ENCODE results near the gene CENPF. TPM values are rescaled to one million over a fixed set of nuclear protein-coding genes. Genes with fewer than 3 reads are reported as not detected.
A peak's percentile ranks its signal among the peaks of the same experiment; 100 is the strongest.
"Not testable (repeated sequence)": the region's sequence is repeated elsewhere in the genome, so short reads cannot be mapped to it uniquely, and the experiment has no call there.

The CENPF gene
- total RNA-seq, 1 donor from 2014 or later = 1.4 TPM

DNA sequence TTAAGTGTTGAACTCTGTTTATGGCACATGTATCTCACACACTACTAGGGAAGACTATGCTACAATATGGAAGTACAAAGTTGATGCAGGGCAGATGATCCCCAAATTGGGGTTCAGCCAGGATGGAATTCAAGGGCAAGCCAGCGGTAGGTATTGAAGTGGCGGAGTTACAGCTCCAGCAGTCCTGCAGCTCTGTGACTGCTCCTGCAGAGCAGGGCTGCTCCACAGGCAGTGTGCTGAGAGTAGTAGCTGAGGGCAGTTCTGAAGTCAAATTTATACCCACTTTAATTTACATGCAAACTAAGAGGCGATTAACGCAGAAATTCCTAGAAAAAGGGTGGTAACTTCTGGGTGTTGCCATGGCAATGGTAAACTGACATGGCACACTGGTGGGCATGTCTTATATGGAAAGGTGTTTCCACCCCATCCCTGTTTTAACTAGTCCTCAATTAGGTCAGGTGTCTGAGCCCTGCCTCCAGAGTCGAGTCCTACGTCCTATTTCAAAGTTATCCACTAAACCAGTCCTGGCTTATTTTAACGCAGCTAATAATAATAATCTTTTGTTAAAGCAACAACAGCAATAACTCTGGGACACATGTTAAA, 20.6 kb upstream of the CENPF start:
- intact Hi-C loops (cut with DNase I) = loop anchor here (5.0 to 10.0 kb wide), 2 partner anchors 195 to 368 kb away; no protein-coding TSS in a partner anchor
- ATAC-seq (ENCODE audit: poor library complexity) (no peak), DNase-seq (no peak)

DNA sequence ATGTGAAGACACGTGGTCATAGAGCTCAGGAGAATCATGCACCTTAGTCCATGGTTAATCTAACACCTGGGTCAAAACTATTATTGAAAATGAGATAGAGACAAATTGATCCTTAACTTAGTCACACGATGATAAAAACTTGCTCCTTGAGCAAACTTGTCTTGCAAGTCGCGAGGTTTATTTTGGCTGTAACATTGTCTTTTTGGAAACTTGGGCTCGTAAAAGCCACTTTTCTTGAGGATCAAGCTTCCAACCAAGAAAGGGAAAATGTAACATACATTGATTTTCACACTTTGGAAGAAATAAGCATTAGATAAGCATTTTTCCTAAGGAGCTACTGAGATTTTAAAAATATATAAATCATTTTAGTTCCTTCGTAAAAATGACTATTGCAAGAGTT, 19.9 kb upstream of the CENPF start:
- intact Hi-C loops (cut with DNase I) = loop anchor here (5.0 to 10.0 kb wide), 2 partner anchors 196 to 368 kb away; no protein-coding TSS in a partner anchor
- DNase-seq = no peak
- ATAC-seq (ENCODE audit: poor library complexity) = no peak

DNA sequence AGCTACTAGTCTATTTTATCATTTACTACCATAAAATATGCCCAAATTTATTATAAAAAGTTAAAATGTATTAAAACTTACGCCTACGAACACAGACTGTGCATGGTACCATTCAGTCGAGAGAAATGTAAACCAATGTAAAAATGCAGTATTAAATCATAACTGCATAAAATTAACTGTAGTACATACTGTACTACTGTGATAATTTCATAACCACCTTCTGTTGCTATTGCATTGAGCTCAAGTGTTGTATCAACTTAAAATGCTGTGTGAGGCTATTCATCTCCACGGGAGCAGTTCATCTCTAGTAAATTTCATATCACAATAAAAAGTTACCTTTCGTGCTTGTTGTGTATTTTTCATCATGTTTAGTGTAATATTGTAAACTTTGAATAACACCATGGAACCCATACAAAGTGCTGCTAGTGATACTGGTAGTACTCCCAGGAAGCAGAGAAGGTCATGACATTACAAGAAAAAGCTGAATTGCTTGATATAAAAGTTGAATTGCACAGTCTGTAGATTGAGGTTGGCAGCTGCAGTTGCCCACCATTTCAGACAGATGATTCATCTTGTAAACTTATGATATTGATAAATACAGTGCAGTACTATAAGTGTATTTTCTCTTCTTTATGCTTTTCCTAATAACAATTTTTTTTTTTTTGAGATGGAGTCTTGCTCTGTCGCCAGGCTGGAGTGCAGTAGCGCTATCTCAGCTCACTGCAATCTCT, 19.0 kb upstream of the CENPF start:
- intact Hi-C loops (cut with DNase I) = loop anchor here (5.0 to 10.0 kb wide), 2 partner anchors 197 to 369 kb away; no protein-coding TSS in a partner anchor
- ATAC-seq (ENCODE audit: poor library complexity) = no peak
- DNase-seq = no peak

DNA sequence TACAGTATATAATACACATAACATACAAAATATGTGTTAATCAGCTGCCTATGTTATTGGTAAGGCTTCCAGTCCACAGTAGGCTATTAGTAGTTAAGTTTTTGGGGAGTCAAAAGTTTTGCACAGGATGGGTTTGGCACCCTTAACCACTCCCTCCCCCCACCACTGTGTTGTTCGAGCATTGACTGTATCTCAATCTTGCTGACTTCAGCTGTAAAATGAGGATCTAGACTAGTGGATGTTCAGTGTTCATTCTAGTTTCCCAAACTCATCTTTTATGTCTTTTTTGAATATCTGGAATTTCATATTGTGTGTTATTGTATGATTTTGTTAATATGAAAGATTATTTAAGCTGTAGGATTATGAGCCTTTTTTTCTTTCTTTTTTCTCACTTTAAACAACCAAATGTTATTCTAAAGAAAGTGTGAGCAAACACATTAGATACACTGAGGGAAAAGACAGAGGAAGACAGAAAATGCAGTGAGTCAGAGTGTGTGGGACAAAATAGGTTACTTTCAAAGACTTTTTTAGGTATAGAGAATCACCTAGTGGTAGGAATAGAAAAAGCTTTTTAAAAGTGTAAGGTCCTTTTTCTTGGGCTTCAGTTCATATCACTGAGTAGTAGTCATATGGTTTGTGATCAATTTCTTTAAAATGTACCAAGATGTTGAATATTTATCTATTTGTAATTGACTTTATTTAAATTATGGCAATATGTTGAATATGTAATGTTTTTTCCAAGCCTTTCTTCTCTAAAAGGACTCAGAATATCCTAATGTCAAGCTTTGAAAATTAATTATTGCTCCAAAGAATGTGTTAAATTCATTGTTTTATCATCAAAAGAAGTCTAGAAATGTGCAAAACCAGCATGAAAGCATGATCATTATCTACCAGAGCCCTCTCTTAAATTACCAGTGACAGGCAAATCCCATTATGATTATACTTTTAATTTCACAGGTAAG, 17.9 kb upstream of the CENPF start:
- DNase-seq = no peak
- peak; percentile 82 for ATAC-seq (ENCODE audit: poor library complexity)
- intact Hi-C loops (cut with DNase I) = loop anchor here (5.0 to 10.0 kb wide), 3 partner anchors 198 to 370 kb away; no protein-coding TSS in a partner anchor

DNA sequence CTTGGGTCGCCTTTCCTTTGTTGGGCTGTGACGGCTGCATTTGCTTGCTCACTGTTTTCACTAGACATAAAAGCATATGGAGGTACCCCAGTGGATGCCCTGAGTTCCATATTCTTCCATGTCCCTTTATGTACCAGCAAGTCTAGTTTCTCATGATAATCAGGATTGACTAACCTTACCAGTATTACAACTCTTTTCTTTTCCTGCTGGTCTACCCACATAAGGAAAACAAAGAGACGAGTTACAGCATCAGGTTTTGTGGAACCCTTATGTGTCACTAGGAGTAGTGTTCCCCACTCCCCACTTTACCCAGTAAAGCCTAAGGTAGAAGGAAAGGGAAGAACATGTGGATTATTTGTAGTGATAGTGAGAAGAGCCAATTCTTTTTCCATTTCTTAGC, 16.4 kb upstream of the CENPF start:
- ATAC-seq (ENCODE audit: poor library complexity) = no peak
- intact Hi-C loops (cut with DNase I) = loop anchor here (5.0 to 10.0 kb wide), 2 partner anchors 254 to 372 kb away; no protein-coding TSS in a partner anchor
- no peak for DNase-seq

DNA sequence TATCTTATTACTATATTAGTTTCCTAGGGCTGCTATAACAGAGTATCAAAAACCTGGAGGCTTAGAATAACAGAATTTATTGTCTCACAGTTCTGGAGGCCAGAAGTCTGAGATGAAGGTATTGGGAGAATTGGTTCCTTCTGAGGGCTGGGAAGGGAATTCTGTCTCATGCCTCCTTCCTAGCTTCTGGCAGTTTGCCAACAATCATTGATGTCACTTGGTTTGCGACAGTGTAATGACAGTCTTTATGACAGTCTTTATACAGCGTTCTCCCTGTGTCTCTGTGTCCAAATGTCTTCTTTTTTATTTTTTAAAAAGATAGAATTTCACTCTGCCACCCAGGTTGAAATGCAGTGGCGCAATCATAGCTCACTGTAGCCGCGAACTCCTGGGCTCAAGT, 15.8 kb upstream of the CENPF start:
- ATAC-seq (ENCODE audit: poor library complexity) (no peak), DNase-seq (no peak)
- intact Hi-C loops (cut with DNase I) = loop anchor here (5.0 to 10.0 kb wide), 2 partner anchors 255 to 372 kb away; no protein-coding TSS in a partner anchor

DNA sequence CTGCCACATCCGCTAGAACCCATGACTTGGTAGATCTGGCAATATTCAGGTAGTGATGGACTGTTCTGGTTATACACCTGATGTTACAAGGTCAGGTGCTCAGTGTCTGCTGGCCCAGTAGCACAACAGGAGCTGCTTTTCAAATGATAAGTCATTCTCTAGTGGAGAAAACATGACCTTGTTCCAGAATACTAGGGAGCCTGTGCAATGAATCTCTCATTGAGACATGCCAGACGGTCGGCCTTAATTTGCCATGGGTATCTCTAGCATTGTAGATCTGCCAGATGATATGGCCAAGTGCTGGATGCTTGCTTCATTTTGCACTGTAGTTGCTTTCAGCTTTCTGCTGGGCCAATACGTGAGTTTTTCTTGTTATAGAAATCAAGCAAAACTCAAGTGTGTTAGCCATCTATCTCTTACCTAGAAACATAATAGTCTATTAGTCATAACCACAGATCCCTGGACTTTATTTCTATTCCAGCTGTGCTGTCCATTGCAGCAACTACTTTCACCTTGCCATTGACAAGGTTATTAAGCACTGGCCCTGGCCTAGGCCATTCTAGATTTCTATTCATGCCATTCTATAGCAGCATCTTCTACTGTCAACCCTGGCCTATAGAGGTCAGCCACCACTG, 13.9 kb upstream of the CENPF start:
- intact Hi-C loops (cut with DNase I) = loop anchor here (5.0 to 10.0 kb wide), 2 partner anchors 257 to 374 kb away; no protein-coding TSS in a partner anchor
- ATAC-seq (ENCODE audit: poor library complexity) (no peak), DNase-seq (no peak)

DNA sequence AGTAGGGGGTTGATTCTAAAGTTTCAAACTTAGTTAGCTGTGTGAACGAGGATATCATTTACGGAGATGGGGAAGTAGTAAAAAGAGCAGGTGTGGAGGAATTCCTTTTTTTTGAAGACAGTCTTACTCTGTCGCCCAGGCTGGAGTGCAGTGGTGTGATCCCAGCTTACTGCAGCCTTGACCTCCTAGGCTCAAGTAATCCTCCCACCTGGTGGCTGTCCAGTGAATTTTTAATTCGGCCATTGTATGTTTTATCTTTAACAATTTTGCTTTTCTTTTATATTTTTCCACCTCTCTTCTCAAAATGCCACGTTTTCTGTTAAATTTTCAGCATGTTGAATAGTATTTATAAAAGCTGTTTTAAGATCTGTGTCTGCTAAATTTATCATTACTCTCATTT, 12.3 kb upstream of the CENPF start:
- no peak for DNase-seq
- intact Hi-C loops (cut with DNase I) = no loop called here
- ATAC-seq (ENCODE audit: poor library complexity) = no peak

DNA sequence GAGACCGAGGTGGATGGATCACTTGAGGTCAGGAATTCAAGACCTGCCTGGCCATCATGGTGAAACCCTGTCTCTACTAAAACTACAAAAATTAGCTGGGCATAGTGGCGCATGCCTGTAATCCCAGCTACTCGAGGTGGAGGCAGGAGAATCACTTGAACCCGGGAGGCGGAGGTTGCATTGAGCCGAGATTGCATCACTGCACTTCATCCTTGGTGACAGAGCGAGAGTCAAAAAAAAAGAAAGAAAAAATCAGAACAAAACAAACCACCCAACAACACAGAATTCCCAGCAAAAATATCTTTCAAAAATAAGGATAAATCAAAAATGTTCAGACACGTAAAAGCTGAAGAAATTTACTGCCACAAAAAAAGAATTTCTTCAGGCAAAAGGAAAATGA, 11.1 kb upstream of the CENPF start:
- DNase-seq; ATAC-seq (ENCODE audit: poor library complexity); intact Hi-C loops (cut with DNase I): not testable (repeated sequence)

DNA sequence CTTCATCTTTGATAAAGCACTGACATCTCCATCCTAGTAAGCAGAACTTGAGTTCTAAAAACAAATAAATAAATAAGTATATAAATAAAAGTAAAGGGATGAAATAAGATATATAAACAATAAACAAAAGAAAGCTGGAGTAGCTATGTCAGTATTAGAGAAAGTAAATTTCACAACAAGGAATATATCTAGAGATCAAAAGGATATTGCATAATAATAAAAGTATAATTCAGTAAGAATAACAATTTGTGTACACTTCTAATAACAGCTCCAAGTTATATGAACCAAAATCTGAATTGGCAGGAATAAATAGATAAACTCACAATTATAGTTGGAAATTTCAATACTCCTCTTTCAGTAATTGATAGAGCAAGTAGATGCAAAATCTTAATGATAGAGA, 9.8 kb upstream of the CENPF start:
- ATAC-seq (ENCODE audit: poor library complexity) = no peak
- no peak for DNase-seq
- intact Hi-C loops (cut with DNase I) = no loop called here

DNA sequence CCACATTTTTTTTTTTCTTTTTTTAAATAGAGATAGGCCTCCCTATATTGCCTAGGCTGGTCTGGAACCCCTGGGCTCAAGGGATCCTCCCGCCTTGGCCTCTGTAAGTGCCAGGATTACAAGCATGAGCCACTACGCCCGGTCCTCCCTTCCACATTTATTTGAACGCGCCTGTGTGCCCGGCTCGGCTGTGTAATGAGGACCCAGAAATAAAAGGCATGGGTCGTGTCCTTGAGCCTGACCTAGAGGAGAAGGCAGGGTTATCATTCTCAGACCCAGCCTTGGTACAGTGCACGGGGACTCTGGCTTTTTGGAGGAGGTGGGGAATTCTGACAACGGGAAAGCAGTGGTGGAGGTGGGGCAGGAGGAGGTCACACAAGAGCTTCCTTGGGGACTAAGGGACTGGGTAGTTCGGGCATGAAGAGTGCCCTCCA, 841 bp downstream of the CENPF start:
- intact Hi-C loops (cut with DNase I) = no loop called here
- ATAC-seq (ENCODE audit: poor library complexity) = no peak

DNA sequence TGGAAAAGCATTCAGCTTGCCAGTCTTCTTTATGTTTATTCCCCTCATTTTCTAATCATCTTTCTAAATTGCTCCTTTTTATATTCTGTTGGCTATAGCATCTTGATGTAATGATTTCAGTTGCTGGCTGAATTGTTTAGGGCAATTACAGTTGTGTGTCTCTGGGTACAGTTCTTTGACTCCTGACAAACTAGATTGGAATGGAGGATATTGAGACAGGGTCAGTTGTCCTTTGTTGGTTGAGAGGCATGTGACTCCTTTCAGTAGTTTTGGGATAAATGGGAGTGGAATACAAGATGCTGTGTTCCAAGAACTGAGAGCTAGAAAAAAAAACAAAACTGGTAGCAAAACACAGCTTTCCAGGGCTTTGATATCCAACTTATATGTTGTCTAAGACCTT, 1.5 kb downstream of the CENPF start:
- DNase-seq (no peak), ATAC-seq (ENCODE audit: poor library complexity) (no peak)
- intact Hi-C loops (cut with DNase I) = no loop called here

More for the DNA sequence above, 841 bp downstream of the CENPF start:
- DNase-seq = no peak

DNA sequence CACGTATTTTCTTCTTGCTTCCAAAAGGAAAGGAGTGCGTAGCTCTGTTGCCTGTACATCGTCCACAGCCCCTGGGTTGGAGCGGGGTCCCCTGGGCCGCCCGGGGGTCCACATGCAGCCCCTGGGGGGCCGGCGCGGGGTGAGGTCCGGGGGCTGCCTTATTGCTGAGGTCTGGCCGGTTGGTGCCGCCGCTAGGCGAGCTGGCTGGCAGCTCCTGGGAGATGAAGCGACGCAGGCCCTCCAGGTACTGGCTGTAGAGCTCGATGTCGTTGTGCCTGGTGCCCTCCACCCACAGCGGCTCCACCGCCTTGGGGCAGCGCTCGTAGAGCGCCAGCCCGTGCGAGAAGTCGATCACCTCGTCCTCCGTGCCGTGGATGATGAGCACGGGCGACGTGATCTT, 2.5 kb downstream of the CENPF start:
- DNase-seq; intact Hi-C loops (cut with DNase I); ATAC-seq (ENCODE audit: poor library complexity): not testable (repeated sequence)

DNA sequence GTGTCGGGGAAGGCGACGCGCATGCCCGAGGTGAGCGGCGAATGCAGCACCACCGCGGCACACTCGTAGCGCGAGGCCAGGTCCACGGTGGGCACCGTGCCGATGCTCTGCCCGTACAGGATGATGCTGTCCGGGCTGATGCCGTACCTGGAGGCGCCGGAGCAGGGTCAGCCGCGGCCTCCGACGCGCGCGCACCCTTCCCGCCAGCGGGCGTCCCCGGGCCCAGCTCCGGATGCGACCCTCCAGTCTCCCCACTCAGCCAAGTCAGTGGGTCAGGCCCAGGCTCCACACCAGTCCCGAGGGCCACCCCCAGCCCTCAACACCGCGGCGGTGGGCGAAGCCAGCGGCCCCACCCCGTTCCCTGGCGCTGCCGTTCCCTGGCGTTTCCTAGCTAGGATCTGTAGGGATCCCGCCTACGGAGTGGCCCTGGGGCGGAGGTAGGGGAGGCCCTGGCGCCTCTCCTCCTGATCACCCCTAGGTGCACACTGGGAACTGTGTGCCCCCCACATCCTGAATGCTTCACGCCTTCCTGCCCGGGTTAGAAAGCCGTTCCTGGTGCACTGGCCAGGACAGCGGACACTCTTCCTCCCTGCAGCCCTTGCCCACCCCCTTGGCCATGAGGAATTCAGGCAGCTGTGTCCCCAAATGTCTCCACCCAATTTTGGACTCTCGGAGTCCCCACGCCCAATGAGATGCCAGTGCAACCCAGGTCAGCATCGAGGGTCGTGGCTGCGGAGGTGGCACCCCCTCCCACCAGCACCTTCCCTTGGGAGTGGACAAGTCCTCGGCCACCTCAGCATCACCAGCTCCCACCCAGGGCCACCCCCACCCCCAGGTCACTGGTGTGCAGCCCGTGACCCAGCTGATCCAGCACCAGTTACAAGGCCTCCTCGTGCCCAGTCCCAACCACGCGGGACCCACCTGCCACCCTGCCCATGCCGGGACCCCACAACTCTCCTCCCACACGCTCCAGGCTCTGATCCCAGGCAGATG, 3.2 kb downstream of the CENPF start:
- DNase-seq; ATAC-seq (ENCODE audit: poor library complexity); intact Hi-C loops (cut with DNase I): not testable (repeated sequence)

DNA sequence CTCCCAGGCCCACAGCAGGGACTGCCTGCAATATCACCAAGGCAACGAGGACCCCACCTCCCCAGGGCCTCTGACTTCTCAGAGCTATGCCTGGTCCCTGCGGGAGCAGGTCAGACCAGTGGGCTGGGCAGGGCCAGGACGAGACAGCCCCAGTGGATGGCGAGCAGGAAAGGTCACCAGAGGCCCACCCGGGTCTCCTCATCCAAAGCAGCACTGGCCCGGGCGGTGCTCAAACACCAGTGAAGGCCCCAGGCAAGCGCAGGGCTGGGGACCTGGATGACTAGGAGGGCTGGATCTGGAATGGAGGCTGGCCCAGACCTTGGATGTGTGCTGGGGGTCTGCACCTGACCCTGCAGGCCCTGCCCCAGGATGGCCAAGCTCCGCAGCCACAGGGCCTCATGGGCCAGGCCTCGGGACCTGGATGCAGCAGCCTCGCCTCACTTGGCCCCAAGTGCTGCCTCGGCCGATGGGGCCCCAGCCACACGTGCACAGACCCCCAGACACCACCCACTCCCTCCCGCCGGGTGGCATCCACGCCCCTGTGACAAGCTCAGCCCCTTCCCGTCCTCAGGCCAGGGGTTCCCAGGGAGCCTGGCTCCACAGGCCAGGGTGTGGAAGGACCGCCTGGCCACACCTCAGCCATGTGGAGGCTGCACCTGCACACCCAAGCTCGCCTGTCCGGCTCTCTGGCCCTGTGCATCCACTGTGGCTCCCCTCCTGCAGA, 4.7 kb downstream of the CENPF start:
- DNase-seq; intact Hi-C loops (cut with DNase I): not testable (repeated sequence)

DNA sequence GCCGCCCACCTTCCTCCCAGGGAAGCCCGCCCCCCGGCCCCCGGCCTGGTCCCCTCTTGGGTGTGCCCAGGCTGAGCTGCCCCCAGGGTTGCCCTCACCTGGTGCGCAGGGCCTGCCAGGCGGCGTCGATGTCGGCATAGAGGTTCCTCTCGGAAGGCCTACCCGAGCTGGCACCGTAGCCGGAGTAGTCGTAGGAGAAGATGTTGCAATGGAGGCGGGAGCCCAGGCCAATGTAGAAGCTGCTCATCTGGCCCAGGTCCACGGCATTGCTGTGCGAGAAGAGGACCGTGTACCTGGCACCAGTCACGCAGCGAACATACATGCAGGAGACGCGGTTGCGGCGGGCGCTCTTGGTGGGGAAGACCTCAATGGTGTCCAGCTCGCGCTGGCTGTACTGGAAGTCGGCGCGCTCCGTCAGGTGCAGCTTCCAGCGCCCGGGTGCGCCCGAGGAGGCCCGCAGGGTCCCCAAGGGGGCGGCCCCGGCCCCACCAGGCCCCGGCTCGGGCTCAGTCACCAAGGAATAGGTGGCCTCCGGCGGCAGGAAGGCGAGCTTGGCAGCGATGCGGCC, 5.3 kb downstream of the CENPF start:
- DNase-seq; ATAC-seq (ENCODE audit: poor library complexity); intact Hi-C loops (cut with DNase I): not testable (repeated sequence)

More for the DNA sequence above, 4.7 kb downstream of the CENPF start:
- ATAC-seq (ENCODE audit: poor library complexity) = not testable (repeated sequence)

All from Right ventricle myocardium superior (tissue), 1 donor.